GM20431 (cell line): Measurements from ENCODE around the gene GLIS1.
"Not testable (repeated sequence)": the region's sequence is repeated elsewhere in the genome, so short reads cannot be mapped to it uniquely, and the experiment has no call there.

Experiments used
- in situ Hi-C: fragments of 300-500 bp; cut with MseI, MboI; formaldehyde crosslinking; loops from one replicate; pipeline ENCODE4 v1.15.0; 2020; ENCODE audit warnings: low sequenced_read_pairs; ENCODE audit not compliant: unreplicated experiment

The GLIS1 gene

DNA sequence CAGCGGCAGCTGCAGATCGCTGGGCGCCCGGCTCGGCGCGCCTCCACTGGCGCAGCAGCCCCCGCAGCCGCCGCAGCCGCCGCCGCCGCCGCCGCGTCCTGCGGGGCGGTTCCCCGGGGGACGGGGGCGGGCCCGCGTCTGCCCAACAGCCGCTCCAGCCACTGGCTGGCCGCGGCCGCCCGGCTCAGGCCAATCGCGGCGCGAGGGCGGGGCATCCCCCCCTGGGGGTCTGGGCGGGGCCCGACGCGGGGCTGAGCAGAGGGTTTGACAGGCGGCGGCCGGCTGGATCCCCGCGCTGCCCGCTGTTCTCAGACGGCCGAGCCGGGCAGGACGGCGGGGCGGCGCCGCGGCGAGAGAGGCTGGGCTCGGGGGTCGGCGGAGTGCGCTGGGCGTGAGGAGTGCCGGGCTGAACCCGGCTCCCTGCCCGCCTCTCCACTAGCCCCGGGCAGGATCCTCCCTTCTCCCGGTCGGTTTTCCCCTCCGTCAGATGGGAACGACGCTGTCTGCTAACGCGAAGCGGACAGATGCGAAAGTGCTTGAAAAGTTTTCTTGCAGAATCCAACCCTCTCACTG lies at the start of gene GLIS1:
TSS of gene GLIS1 (minus strand) at position 56 of the 573 bp plus-strand sequence. CDS start 1,100 bp downstream, outside the sequence.
- in situ Hi-C loops: no loop called here

GRCh38 chr1:53787655-53788054 lies 48.7 kb upstream of the GLIS1 start:
- in situ Hi-C loops: no loop called here

DNA sequence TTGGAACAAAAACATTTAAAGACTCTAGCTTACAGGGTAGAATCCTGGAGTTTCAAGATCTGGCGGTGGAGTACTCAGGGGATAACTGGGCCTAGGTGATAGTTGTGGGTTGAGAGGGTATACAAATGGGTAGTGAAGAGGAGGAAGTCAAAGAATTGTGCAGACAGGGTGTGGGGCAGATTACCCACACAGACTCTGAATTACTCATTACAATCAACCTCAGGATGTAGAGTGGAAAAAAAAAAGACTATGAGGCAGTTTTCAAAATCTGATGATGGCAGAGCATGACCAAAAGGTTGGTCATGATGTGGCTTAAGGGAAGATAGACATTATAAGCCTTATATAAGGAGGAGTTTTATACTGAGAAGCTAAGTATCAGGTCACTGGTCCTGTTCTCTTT lies 44.1 kb upstream of the GLIS1 start:
- in situ Hi-C loops: no loop called here

DNA sequence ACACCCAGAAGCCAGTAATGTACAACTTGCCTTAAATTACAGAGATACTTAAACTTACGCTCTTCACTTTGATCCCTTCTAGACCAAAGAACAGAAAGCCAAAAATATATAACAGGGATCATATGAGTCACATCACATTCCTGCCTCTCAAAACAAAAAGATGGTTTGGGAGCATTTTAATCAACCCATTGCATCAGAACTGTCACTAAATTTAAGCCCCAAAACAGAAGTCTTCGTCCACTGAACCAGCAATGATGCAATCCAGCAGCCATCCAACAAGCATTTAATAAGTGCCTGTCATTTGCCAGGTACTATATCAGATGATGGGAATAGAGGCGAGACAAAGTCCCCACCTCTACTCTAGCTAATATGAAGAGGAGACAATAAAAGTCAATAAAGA lies 42.7 kb upstream of the GLIS1 start:
- in situ Hi-C loops: no loop called here

DNA sequence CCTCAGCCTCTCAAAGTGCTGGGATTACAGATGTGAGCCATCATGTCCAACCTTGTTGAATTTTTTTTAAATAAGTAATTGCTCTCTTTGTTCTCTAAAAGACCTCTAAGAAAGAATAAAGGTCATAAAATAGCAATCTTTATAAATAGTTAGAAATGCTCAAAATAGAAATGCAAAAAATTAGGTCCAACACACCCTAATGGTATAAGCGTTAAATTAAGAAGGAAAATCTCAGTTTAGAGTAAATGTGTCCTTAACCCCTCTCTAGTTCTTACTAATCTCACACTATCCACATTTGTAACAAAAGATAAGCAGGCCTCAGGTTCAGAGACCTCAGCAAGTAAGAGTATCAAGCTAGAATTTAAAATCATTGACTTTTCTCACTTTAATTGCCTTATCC lies 38.3 kb upstream of the GLIS1 start:
- in situ Hi-C loops: no loop called here

DNA sequence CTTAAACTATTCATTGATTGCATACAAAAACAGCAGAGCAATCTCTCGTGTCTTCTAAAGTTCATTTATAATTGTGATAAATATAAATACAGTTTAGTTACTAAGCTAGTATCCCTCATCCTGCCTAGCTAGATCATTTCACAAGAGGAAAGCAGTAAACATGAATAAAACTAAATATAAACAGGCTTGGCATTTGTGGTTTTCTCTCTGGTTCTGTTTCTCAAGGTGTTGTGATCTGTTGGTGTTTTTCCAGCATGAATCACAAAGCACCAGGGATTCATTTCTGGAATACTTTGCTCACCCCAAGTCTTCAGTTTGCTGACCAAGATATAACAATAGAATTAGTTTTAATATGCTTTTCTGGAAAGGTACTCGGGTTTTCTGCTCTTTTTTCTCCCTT lies 32.7 kb upstream of the GLIS1 start:
- in situ Hi-C loops: no loop called here

- in situ Hi-C loops: no loop called here
Measured at GRCh38 chr1:53769780-53770179, 30.8 kb upstream of the GLIS1 start.

GRCh38 chr1:53769184-53769583 lies 30.2 kb upstream of the GLIS1 start:
- in situ Hi-C loops: no loop called here

GRCh38 chr1:53766831-53767405 lies 28.0 kb upstream of the GLIS1 start:
- in situ Hi-C loops: no loop called here

DNA sequence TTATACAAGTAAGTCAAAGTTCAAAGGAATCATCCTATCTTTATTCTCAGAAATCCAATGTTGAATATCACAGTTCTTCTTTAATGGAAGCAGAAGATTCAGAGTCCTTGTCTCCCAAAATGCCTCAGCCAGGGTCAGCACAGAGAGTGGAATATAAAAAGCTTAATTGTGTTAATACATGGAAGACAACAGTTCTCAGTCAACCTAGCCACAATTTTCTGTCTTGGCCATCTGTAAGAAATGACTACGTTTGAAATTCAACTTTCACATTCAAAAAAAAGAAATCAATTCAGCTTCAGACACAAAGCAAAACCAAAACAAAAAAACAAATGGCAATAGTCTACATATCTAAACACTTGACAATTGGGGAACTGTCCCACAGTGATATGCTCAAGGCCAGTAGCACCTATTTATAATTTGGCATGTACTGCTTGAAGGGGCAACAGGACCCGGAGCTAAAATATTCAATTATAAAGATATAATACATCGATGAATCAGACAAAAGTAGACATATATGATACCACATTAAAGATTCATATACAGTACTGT lies 27.3 kb upstream of the GLIS1 start:
- in situ Hi-C loops: no loop called here

GRCh38 chr1:53765657-53766056 lies 26.7 kb upstream of the GLIS1 start:
- in situ Hi-C loops: no loop called here

- in situ Hi-C loops: no loop called here
Measured at GRCh38 chr1:53763911-53764310, 24.9 kb upstream of the GLIS1 start.

- in situ Hi-C loops: no loop called here
Measured at GRCh38 chr1:53763461-53763860, 24.5 kb upstream of the GLIS1 start.

DNA sequence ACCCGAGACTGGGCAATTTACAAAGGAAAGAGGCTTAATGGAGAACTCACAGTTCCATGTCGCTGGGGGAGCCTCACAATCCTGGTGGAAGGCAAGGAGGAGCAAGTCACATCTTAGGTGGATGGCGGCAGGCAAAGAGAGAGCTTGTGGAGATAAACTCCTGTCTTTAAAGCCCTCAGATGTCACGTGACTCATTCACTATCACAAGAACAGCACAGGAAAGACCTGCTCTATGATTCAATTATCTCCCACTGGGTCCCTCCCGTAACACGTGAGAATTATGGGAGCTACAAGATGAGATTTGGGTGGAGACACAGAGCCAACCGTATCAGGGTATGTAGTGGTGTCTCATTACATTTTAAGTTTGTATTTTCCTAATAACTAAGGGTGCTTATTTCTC lies 21.5 kb upstream of the GLIS1 start:
- in situ Hi-C loops: not testable (repeated sequence)

DNA sequence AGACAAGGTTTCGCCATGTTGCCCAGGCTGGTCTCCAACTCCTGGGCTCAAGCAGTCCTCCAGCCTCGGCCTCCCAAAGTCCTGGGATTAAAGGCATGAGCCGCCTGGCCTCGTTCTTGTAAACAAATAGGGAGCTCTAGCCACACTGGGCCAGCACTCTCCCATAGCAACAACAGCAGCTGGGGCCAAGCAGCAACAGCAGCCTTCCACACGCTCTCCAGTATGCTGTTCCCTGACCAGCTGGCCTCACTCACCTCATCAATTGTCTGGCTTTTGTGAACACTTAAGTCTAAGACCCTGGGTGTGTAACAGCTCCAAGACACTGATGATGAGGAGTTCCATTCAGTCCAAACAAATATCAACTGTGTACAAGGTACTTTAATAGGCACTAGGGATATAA lies 16.9 kb upstream of the GLIS1 start:
- in situ Hi-C loops: no loop called here

- in situ Hi-C loops: no loop called here
Measured at GRCh38 chr1:53754484-53755312, 15.7 kb upstream of the GLIS1 start.

GRCh38 chr1:53752281-53752680 lies 13.3 kb upstream of the GLIS1 start:
- in situ Hi-C loops: no loop called here

GRCh38 chr1:53747841-53748240 lies 8.9 kb upstream of the GLIS1 start:
- in situ Hi-C loops: no loop called here

DNA sequence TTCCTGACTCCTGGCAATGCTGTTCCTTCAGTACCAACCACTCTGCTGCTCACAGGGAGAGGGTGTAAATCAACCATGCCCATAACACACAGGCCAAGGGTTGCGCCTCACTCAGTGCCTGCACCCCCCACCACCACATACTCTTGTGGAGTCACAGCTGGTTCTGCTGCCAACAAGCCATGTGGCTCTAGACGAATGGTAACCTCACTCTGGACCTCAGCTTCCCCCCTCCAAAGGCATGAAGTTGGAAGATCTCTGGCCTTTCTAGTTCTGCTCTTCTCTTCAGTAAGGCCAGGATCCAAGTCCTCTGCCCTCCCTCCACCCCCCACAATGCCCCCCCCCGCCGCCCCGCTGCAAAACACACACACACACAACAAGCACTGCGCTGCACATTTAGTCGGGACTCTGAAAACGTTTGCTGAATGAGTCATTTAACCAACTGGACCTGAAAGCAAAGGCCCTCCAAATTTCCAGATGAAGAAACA lies 1.7 kb upstream of the GLIS1 start:
- in situ Hi-C loops: no loop called here

DNA sequence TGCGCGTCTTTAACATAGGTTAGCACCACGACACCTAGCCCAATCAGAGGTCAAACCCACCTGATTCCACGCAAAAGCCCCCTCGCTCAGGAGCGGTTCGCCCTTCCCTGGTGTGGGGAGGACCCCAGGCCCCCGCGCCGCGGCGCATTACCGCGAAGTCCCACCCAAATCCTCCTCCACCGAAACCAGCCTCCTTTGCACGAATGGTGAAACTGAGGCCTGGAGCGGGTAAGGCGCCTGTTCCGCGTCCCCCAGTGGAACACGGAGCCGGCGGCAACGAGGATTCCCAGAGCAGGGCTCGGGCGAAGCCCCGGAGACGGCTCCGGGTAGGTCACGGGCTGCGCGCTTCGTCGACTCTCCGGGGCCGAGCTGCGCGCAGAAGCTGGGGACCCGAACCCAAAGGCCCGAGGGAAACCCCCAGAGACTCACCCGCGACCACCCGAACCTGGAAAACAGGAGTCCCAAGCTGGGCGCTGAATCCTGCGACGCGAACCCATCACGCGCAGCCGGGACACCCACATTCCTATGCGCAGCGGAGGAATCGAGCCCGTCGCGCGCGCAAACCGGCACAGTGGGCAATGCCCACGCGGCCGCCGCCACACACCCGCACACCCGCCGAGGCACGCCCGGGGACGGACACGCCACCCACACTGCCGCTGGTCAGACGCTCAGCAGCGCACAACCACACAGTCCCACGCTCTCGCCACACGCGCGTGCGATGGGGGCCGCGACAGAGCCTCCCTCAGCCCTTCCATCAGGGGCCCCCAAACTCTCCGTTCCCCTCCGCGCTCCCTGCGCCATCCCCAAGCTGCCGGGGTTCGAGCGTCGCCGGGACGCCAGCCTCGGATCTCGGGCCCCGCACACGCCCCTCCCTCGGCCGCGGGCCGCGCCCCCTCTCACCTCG lies 507 bp downstream of the GLIS1 start:
- in situ Hi-C loops: no loop called here
